VCaP (cell line): ENCODE results near the gene ZFPM1.

Source experiments
- H3K27ac ChIP-seq: fragments of 450-650 bp; 2 replicates; pipeline ENCODE4 v1.5.1; 2017
- CTCF ChIP-seq: fragments of 450-650 bp; conservative IDR thresholded peaks from 2 replicates; pipeline ENCODE4 v1.5.1; 2017; ENCODE audit warnings: mild to moderate bottlenecking, moderate library complexity

ZFPM1 gene

GRCh38 chr16:88440686-88441405 lies 12.2 kb upstream of the ZFPM1 start:
- no peak for TF ChIP-seq CTCF
- no peak overlapping the region for H3K27ac ChIP-seq

- TF ChIP-seq CTCF: no peak
- no peak overlapping the region for H3K27ac ChIP-seq
Measured at GRCh38 chr16:88441460-88441859, 11.6 kb upstream of the ZFPM1 start.

- H3K27ac ChIP-seq: no peak overlapping the region
- TF ChIP-seq CTCF: no peak
Measured at GRCh38 chr16:88442383-88442726, 10.7 kb upstream of the ZFPM1 start.

GRCh38 chr16:88442727-88443576 lies 10.1 kb upstream of the ZFPM1 start:
- peak; percentile 69 for TF ChIP-seq CTCF

GRCh38 chr16:88444826-88445582 lies 8.1 kb upstream of the ZFPM1 start:
- TF ChIP-seq CTCF: no peak

More at GRCh38 chr16:88442727-88443576, 10.1 kb upstream of the ZFPM1 start:
- H3K27ac ChIP-seq: no peak overlapping the region

GRCh38 chr16:88445583-88445960 lies 7.5 kb upstream of the ZFPM1 start:
- no peak for TF ChIP-seq CTCF

More at GRCh38 chr16:88444826-88445582, 8.1 kb upstream of the ZFPM1 start:
- no peak overlapping the region for H3K27ac ChIP-seq

GRCh38 chr16:88446061-88446460 lies 7.0 kb upstream of the ZFPM1 start:
- TF ChIP-seq CTCF: no peak

More at GRCh38 chr16:88445583-88445960, 7.5 kb upstream of the ZFPM1 start:
- H3K27ac ChIP-seq: no peak overlapping the region

More at GRCh38 chr16:88446061-88446460, 7.0 kb upstream of the ZFPM1 start:
- no peak overlapping the region for H3K27ac ChIP-seq
